Hepatocyte (in vitro differentiated cells): ENCODE data around the gene C12orf56. TPM values are rescaled to one million over a fixed set of nuclear protein-coding genes. Genes with fewer than 3 reads are reported as not detected.

ENCODE experiments used
- DNase-seq: peaks from one replicate; pipeline ENCODE4 v3.0.0-alpha.2; 2016; ENCODE audit warnings: low spot score
- H2AFZ ChIP-seq: fragments of 200-600 bp; sonication (generic); 2 replicates; pipeline ENCODE4 v1.6.0; 2016; ENCODE audit warnings: antibody characterized with exemption, mild to moderate bottlenecking
- H3K27ac ChIP-seq: fragments of 200-600 bp; sonication (generic); 2 replicates; pipeline ENCODE4 v1.5.1; 2016; ENCODE audit warnings: mild to moderate bottlenecking
- H3K27me3 ChIP-seq: fragments of 200-600 bp; sonication (generic); 2 replicates; pipeline ENCODE4 v1.6.1; 2016
- H3K36me3 ChIP-seq: fragments of 200-600 bp; sonication (generic); replicated peaks from 2 replicates; pipeline ENCODE4 v1.5.1; 2016; ENCODE audit warnings: low read depth; ENCODE audit not compliant: insufficient read depth
- H3K4me1 ChIP-seq: fragments of 200-600 bp; sonication (generic); 2 replicates; pipeline ENCODE4 v1.5.1; 2016; ENCODE audit warnings: mild to moderate bottlenecking, moderate library complexity; ENCODE audit not compliant: insufficient read depth
- H3K4me2 ChIP-seq: fragments of 200-600 bp; sonication (generic); 2 replicates; pipeline ENCODE4 v1.6.0; 2016
- H3K4me3 ChIP-seq: fragments of 200-600 bp; sonication (generic); 2 replicates; pipeline ENCODE4 v1.5.1; 2016; ENCODE audit warnings: mild to moderate bottlenecking
- H3K79me2 ChIP-seq: fragments of 200-600 bp; sonication (generic); 2 replicates; pipeline ENCODE4 v1.6.0; 2017; ENCODE audit warnings: mild to moderate bottlenecking
- H3K9me2 ChIP-seq: fragments of 200-600 bp; sonication (generic); replicated peaks from 2 replicates; pipeline ENCODE4 v1.6.0; 2017; ENCODE audit warnings: mild to moderate bottlenecking; ENCODE audit not compliant: insufficient read depth
- H3K9me3 ChIP-seq: fragments of 200-600 bp; sonication (generic); 2 replicates; pipeline ENCODE4 v1.5.1; 2016; ENCODE audit warnings: low read depth, mild to moderate bottlenecking
- H4K20me1 ChIP-seq: fragments of 200-600 bp; sonication (generic); 2 replicates; pipeline ENCODE4 v1.6.0; 2016; ENCODE audit warnings: mild to moderate bottlenecking; ENCODE audit not compliant: insufficient read depth, poor library complexity, severe bottlenecking
- CTCF ChIP-seq: fragments of 200-600 bp; sonication (generic); IDR thresholded peaks from 2 replicates; pipeline ENCODE4 v1.5.1; 2016; ENCODE audit warnings: antibody characterized with exemption, mild to moderate bottlenecking; ENCODE audit not compliant: poor library complexity
- EZH2 ChIP-seq: fragments of 200-600 bp; sonication (generic); IDR thresholded peaks from 2 replicates; pipeline ENCODE4 v1.6.1; 2016; ENCODE audit warnings: antibody characterized with exemption, mild to moderate bottlenecking, borderline replicate concordance
- EZH2phosphoT487 ChIP-seq: fragments of 200-600 bp; sonication (generic); IDR thresholded peaks from one replicate; pipeline ENCODE4 v1.6.1; 2018; ENCODE audit warnings: antibody characterized with exemption, mild to moderate bottlenecking, low read depth, moderate library complexity; ENCODE audit not compliant: unreplicated experiment, severe bottlenecking
- WGBS: methylation state at CpG from one replicate; pipeline ENCODE4 v1.1.6; 2016; ENCODE audit warnings: low lambda C conversion rate; ENCODE audit errors: missing lambda C conversion rate; 5-methylcytosine and 5-hydroxymethylcytosine counted together
- polyA plus RNA-seq: library from polyadenylated mRNA; unstranded; fragments of >200 nt; fragmentation: Nextera tagmentation; extraction: Ambion mirVana; gene quantifications from 2 replicates; pipeline ENCODE4 v1.2.1, GENCODE V29; 2016
- total RNA-seq: library from RNA; depleted of rRNA; stranded (reverse); fragments of >200 nt; gene quantifications from 2 replicates; pipeline ENCODE4 v1.2.3, GENCODE V29; 2014

C12orf56 gene
- total RNA-seq (0.20 and 0.80 TPM in 2 replicates), polyA plus RNA-seq (0.56 and 1.4 TPM in 2 replicates)

GRCh38 chr12:64390275-64390851 lies at the start of gene C12orf56:
Gene C12orf56, minus strand, starts transcription at chr12:64390758. Its CDS starts 193 bp downstream, at chr12:64390565.
- H3K9me3 ChIP-seq = no peaks in the 10 kb centered on the region
- no peak within 1 kb of the TSS for H3K27ac ChIP-seq
- no peaks in the 10 kb centered on the region for H3K79me2 ChIP-seq
- 45% methylated on average over 60 of the region's 66 CpGs for WGBS
- no peaks in the 10 kb centered on the region for H3K4me1 ChIP-seq
- peaks cover 5% of the 10 kb centered on the region for H3K27me3 ChIP-seq
- H3K4me2 ChIP-seq = peak within 1 kb of the TSS; percentile 78
- H3K9me2 ChIP-seq = no peaks in the 10 kb centered on the region
- peak within 1 kb of the TSS; percentile 35 for H2AFZ ChIP-seq
- H4K20me1 ChIP-seq = no peaks in the 10 kb centered on the region
- no peaks in the 10 kb centered on the region for H3K36me3 ChIP-seq
- H3K4me3 ChIP-seq = no peak within 1 kb of the TSS
- peak; percentile 42 for DNase-seq
- TF ChIP-seq EZH2phosphoT487 (no peak), CTCF (no peak), EZH2 (no peak)

- TF ChIP-seq CTCF (no peak), EZH2 (no peak), EZH2phosphoT487 (no peak)
- Histone ChIP-seq H3K4me3 (no peak overlapping the region), H2AFZ (no peak overlapping the region), H3K9me3 (no peaks in the 10 kb centered on the region), H3K27me3 (no peaks in the 10 kb centered on the region), H3K36me3 (no peaks in the 10 kb centered on the region), H3K4me1 (no peaks in the 10 kb centered on the region), H3K4me2 (no peak overlapping the region), H3K79me2 (peaks cover 3% of the 10 kb centered on the region), H3K27ac (no peak overlapping the region), H3K9me2 (no peaks in the 10 kb centered on the region), H4K20me1 (no peaks in the 10 kb centered on the region)
- 93% methylated on average over 1 of the region's 1 CpG for WGBS
- no peak for DNase-seq
Observed at GRCh38 chr12:64440100-64440499, 49.5 kb upstream of the C12orf56 start.

DNA sequence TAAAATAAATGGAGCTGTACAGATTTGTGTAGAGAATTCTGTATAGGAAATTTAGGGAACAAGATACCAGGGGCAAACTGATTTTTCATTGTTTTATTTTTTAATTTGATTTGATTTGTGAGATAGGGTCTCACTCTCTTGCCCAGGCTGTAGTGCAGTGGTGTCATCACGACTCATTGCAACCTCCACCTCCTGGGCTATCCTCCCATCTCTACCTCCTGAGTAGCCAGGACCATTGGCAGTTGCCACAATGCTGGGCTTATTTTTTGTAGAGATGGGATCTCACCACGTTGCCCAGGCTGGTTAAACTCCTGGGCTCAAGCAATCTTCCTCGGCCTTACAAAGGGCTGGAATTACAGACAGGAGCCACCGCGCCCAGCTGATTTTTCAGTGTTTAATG lies 43.4 kb upstream of the C12orf56 start:
- no peaks in the 10 kb centered on the region for H3K36me3 ChIP-seq

More for the DNA sequence above, 43.4 kb upstream of the C12orf56 start:
- Histone ChIP-seq H3K79me2 (no peaks in the 10 kb centered on the region), H3K4me2 (no peak overlapping the region), H3K9me3 (no peaks in the 10 kb centered on the region), H3K4me3 (no peak overlapping the region), H4K20me1 (no peaks in the 10 kb centered on the region), H3K9me2 (no peaks in the 10 kb centered on the region), H2AFZ (no peak overlapping the region), H3K4me1 (no peaks in the 10 kb centered on the region), H3K27ac (no peak overlapping the region), H3K27me3 (no peaks in the 10 kb centered on the region)
- 97% methylated on average over 5 of the region's 5 CpGs for WGBS
- TF ChIP-seq EZH2phosphoT487 (no peak), CTCF (no peak), EZH2 (no peak)
- DNase-seq = no peak
